Islet of Langerhans (tissue), 1 donor: Measurements from ENCODE around the gene STAC2.
"Not testable (repeated sequence)": the region's sequence is repeated elsewhere in the genome, so short reads cannot be mapped to it uniquely, and the experiment has no call there.

Source experiments
- FAIRE-seq: peaks from one replicate; lab custom pipeline; 2011; peaks lifted over from hg19 to GRCh38; lab: Jason Lieb, UNC

The STAC2 gene, protein sequence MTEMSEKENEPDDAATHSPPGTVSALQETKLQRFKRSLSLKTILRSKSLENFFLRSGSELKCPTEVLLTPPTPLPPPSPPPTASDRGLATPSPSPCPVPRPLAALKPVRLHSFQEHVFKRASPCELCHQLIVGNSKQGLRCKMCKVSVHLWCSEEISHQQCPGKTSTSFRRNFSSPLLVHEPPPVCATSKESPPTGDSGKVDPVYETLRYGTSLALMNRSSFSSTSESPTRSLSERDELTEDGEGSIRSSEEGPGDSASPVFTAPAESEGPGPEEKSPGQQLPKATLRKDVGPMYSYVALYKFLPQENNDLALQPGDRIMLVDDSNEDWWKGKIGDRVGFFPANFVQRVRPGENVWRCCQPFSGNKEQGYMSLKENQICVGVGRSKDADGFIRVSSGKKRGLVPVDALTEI

DNA sequence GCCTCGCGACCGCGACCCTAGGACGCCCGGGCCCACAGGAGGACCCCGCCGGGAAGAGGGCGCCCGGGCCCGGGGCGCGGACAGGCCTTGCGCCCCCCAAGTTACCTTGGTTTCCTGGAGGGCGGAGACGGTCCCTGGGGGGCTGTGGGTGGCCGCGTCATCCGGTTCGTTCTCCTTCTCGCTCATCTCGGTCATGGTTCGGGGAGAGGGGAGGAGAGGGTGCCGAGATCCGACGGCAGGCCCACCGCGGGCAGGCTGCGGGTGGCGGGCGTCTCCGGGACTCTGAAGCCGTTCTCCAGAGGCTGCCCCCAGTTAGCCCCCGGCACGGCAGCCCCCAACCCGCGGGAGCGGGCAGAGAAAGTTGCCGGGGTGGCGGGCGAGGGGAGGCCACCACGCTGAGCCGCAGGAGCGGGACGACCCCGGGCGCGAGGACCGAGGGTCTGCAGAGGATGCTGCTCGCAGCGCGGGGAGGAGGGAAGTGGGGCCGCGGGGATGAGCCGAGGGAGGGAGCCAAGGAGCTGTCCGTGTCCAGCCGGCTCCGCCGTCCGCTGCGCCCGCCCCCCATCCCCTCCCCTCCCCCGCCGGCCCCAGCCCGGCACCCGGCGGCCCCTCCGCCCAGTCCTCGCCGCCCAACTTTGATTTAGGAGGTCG is at the start of gene STAC2:
TSS of gene STAC2 (minus strand) at position 638 of the 651 bp plus-strand sequence. CDS start at position 195, 443 bp downstream.
- no peak for FAIRE-seq

DNA sequence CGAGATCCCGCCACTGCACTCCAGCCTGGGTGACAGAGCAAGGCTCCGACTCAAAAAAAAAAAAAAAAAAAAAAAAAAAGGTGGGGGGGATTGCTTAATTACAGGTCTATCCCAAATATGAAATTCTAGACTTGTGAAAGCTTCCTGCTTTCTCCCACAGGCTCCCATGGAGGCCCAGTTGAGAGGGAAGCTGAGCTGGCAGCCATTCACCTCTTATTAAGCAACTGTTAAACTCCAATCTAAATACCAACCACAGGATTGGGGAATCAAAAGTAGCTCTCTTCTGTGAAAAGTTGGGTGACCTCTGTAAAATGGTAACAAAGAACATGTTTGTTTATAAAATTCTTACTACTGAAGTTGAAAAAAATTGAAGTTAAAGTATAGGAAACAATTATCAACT is 45.8 kb upstream of the STAC2 start:
- no peak for FAIRE-seq

DNA sequence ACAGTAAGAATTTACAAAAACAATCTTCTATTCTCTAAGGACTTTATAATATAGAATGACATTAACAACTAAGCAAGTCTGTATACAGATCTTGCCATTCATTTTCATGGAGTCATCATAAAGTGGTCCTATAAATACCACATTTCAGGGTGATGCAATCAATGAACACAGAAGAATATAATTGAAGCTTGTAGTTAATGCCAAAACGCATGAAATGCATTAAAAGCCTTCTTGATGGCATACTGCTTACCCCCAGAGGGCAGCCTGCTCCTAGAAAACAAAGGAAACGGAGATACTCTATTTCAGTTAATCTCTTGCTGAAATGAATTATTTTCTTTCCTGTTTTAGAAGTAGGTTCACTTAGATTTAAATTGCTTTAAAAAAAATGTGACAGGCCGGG is 45.2 kb upstream of the STAC2 start:
- FAIRE-seq, result no peak

DNA sequence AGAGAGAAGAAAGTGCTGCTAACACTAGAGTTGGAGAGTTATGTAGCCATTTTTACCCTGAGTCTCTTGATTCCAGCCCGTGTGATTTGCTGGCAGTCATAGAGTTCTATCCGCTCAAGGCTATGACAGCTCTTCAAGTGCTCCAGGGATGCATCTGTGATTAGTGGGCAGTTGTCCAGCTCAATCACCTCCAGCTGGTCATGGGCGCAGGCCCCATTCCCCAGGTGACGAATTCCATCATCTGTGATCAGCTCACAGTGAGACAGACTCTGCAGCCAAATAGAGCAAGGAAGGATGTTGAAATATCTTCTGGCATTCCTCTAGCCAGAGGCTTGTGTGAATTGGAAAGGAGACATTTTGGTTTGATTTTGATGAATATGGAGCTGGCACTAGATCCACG is 38.4 kb upstream of the STAC2 start:
- no peak for FAIRE-seq

DNA sequence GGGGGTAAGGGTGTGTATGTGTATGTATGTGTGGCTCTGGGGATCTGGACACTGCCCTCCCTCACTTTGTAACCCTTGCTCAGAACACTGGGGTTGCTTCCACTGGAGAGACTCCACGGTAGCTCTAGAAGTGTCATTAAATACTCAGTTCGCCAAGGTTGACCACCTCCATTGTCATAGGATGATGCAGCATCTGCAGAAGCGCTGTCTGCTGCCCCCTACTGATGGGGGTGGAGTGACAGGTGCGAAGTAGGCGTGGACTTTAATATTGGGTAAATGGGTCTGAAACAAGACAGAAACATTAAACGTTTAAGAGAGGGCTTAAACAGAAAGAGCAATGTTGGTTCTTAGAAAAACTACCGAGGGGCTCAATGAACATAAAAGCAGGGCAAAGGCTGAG is 35.5 kb upstream of the STAC2 start:
- FAIRE-seq, result no peak

DNA sequence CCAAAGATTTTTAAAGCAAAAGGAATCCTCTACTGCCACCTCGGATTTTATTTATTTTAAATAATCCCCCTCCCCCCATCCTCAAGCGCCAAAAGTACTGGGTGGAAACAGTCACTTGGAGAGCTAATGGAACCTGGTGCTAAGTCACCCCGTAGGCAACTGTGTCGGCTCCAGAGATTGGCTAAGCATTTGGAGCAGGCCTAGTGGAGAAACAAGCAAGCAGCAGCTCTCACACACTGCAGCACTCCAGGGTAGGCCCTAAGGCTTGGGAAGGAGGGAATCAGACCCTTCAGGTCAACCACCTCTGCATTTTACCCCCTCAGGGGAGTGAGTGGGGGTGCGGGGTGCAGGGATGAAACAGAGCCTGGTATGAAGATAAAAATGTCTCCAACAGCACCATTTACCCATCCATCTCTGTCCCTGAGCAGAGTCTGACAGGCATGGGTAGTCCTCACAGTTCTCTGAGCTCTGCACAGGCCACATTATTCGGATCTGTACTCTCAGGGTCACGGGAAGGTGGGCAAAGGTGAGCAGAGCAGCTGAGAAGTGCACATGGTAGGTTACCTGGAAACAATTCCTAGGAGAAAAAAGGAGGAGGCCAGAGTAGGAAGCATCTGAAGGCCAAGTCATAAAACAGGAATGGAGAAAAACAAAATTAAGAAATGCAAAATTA is 27.2 kb upstream of the STAC2 start:
- FAIRE-seq, result no peak

DNA sequence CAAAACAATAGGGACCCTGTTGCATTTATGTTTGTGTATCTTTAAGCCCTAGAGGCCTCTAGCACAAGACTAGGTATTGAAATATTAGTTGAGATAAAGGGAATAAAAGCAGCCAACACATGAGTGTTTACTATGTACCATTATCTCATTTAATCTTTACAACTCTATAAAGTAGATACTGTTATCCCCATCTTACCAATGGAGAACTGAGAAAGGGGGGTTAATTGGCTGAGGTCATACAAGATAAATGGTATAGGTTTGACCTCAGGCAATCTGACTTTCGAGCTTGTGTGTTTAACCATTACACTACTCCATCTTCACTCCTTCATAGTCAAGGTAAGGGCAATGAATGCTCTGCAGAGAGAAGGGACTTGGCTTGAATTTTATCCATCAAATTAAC is 26.3 kb upstream of the STAC2 start:
- no peak for FAIRE-seq

DNA sequence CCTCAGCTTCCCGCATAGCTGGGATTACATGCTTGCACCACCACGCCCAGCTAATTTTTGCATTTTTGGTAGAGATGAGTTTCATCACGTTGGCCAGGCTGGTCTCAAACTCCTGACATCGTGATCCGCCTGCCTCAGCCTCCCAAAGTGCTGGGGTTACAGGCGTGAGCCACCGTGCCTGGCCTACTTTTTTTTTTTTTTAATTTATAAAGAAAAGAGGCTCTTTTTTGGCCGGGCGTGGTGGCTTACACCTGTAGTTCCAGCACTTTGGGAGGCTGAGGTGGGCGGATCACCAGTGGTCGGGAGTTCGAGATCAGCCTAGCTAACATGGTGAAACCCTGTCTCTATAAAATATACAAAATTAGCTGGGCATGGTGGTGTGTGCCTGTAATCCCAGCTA is 24.3 kb upstream of the STAC2 start:
- FAIRE-seq, result not testable (repeated sequence)

DNA sequence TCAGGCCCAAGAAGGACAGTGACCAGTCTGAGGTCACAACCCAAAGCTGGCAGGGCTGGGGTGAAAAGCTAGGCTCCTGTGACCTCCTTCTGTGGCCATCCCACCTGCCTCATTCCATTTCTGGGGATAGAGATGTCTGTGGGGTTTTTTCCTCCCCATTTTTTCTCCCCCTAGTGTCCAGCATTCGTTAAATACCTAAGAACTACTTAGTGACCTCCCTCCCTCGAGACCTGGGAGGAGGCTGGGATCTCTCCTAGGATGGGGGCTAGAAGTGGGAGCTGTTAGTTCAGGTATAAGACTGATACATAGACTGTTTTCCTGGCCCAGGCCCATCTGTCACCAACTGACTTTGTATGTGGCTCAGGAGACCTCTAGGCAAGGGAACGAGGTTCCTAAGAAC is 20.5 kb upstream of the STAC2 start:
- no peak for FAIRE-seq

DNA sequence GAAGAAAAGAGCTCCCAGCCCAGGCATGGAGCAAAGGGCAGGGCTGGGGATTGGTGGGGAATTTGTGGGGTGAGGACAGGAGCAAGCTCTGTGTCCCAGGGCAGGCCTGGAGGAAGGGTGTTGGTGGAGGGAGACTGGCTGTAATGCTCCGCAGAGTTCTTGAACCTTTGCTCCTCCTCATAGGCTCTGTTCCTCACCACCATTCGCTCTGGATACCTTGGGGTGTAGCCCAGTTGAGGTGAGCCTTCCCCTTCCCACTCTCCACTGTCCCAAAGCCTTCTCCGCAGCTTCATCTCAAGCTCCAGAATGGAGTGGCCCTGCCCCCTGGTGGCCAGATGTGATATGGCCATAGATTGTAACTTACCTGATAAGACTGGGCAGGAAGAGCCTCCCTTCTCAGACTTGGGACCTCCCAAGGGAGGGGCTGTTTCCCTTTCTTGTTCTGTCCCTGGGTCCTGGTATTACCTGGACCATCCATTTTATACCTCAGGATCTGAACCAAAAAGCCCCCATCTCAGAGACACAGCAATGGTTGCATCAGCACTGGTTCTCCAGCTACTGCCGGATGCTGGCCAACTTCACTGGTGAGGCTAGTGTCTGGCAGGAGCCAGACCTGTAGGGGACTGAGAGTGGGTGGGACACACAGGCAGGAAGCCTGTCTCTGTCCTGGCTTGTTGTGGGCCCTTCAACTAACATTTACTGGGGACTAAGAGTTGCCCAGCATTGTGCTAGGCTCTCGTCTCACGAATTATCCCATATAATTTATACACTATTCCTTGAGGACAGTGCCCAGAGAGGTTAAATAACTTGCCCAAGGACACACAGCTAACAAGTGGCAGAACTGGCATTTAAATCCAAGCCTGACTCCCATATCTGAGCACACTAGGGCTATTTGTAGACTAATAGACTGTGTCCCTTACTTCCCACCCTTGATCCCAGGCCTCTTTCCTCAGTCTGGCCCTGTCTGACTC is 19.1 kb upstream of the STAC2 start:
- FAIRE-seq, result no peak

DNA sequence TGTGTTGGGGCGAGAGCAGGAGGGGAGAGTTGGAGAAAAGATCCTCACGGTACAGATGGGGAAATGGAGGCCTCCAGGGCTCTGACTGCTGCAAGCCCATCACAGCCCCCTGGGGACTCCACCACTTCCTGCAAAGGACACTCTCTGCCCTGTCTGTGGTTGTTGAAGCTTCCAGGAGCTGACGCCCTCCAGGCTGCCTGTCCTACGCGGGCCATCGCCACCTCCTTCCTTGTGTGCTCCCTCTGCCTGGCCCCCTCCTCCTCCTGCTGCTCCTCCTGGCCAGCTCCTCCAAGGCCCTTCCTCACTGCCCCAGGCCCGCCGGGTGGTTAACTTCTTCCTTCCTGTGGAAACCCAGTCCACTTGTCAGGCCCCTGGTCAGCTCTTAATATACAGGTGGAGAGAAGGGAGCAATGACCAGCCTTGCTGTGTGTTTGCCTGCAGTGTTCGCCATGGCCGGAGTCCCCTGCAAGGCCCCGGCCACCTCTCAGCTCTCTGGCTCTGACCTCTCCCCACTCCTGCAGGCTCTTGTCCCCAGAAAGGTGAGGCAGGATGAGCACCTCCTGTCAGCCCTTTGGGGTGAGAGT is 18.4 kb upstream of the STAC2 start:
- FAIRE-seq, result no peak

DNA sequence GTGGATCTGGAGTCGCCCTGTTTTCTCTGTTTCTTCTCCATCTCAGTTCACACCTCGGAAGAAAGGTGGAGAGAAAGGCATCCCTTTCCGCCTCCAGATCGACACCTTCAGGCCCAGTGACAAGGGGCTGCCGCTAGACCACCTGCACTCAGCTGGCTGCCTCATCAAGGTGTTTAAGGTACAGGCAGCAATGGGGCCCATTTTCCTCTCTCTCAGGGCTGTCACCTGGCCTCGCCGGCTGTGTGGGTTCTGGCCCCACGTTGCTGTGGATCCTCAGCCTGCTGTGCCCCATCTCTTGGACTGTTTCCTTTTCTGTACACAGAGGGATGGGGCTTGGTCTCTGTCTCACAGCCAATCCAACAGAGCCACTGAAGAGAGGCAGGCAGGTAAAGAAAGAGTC is 17.4 kb upstream of the STAC2 start:
- FAIRE-seq, result no peak

DNA sequence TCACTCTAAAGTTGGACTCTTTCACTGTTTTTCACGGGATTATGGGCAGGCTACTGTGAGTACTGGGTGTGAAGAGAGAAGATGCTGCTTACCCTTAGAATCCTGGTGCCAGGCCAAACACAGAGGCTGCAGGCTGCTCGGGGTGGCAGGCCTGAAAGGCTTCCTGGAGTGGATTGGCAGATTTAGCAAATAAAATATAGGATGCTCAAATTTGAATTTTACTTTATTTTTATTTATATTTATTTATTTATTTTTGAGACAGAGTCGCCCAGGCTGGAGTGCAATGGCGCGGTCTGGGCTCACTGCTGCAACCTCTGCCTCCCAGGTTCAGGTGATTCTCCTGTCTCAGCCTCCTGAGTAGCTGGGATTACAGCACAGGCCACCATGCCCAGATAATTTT is 14.9 kb upstream of the STAC2 start:
- no peak for FAIRE-seq

DNA sequence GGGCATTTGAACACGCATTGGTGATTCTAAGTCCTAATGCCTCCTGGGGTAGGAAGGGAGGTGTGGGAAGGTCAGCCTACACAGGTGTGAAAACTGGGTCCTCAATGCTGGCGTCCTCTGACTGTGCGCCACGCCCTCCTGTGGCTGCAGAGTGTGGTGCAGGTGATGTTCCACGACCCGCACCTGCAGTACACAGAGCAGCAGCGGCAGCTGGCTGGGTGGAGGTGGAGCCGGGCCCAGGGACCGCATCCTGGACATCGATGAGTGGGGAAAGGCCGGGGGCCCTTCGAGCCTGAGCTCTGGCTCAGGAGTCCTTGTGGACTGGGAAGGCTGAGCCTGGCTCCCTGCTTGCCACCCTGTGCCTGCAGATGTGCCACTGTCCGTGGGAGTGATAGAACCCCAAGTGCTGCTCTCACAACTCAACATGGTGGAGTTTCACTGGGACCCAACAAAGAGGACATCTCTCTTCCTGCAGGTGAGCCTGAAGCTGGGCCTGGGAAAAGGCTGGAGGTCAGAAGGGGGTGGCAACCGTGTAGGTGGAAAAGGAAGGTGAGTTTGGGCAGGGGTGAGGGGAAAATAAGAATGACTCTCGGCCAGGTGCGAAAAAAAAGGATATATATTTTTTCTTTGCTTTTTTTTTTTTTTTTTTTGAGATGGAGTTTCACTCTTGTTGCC is 14.0 kb upstream of the STAC2 start:
- no peak for FAIRE-seq

DNA sequence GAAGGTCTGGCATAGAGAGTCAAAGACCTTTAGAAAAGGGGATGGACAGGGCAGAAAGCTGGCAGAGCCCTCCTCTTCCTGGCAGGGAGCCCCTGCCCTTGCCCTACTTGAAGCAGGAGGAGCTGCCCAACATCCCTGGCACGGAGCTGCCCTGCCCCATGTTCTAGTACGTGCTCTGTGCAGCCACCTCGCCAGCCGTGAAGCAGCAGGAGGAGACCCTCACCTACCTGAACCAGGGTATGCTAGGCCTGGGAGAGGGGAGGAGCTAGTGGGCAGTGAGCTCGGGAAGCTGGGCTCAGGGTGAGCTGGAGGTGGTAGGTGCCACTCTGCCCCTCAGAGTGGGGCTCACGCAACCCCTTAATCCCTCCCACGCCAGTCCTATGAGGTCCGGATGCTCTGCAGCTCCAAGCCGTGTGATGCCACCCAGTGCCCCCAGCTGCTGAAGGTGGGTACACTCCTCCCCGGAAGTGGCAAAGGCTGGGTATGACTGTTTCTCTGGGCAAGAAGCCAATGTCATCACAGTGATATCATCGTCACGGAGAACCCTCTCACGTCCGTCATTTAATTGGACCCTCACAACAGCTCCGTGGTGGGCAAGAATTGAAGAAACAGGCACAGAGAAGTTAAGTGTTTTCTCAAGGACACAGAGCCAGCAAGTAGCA is 12.7 kb upstream of the STAC2 start:
- no peak for FAIRE-seq

DNA sequence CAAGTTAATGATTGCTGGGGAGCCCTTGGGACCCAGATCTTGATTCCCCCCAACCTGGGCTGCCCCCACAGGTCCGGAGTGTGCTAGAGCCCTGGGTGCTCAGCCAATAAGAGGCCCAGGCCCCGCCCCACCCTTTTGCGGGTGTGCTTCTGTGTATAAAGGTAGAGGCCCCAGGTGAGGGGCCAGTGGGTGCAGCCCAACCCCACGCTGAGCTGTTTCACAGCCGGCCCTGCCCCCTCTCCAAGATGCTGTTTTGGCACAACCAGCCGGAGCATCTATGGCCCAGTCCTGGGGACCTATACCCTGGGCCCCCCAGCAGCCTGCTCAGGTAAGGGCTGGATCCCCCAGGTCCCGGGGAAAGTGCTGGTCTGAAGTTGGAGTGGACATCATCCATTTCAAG is 11.8 kb upstream of the STAC2 start:
- FAIRE-seq, result no peak

DNA sequence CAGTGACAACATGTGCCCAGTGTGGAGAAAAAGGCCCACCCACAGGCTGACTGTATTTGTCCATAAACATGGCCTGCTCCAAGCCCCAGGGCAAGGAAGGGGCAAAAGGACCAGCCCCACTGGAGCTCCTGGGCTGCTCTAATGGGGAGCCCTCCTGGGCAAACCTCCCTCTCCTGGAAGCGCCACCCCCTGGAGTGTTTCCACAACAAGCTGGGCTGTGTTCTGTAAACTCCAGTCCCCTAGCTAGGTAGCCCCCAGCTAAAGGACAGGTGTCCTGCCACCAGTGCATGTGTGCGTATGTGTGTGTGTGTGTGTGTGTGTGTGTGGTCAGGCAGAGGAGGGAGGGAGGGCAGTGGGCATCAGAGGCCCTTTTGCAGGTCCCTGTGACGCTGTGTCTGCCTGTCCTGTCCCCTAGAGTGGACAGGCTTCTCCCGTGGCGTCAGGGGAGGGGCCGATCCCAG is 11.3 kb upstream of the STAC2 start:
- no peak for FAIRE-seq

DNA sequence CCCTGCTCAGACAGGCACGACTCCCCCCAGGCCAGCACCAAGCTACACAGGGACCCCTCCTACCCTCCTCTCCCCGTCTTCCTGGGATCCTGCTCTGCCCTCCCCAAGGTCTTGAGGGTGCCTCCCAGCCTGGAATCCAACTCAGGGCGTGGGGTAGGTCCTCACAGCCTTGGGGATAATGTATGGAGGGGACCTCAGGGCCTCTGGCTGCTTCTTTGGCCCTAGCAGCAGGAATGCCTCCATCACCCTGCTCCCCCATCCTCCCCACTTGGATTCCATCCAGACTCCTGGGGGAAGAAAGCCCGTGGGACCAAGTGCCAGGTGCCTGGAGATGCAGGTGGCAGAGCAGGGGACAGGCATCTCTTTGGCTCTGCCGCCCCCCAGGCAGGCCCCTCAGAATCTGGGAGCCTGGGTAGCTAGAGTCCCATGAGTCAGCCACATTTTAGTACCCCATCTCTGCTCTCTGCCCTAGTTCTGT is 10.7 kb upstream of the STAC2 start:
- no peak for FAIRE-seq

DNA sequence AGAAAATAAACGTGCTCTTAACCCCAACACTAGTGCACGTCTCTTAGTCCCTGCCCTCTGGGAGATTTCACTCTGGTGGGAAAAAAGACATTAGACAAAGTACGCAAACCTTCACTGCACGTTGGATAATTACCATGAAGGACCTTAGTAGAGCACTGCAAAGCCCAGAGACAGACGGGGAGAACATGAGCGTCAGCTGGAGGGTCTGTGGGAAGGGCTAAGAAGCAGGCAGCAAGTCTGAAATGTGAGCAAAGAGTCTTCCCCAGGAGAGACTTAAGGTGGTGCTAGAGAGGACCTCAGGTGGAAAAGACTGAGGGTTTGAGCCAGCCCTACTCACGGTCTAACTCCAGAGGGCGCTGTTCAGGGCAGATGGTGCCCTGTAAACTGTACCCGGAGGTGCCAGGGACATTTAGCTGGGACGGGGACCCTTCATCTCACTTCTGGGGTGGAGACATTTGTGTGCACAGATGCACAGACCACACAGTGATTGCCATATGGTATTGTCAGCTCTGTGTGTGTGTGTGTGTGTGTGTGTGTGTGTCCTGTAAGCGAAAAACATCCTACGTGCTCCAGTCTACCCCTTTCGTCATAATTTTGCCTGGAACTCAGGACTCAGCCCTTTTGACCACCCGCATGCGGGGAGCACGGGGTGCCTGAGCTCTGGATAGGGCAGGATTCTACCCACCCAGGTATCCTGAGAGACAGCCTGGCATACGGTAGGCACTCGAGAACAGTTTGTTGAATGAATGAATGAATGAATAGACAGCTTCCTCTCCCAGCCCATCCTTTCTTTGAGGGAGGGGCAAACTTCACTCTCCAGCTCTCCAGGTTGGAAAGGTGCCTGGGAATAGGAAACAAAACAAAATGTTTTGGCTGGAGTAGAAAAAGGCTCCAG is 10.1 kb upstream of the STAC2 start:
- no peak for FAIRE-seq
